AG09309 (cell line): ENCODE measurements around the gene DPYD.

Experiments used
- DNase-seq: peaks from one replicate; pipeline ENCODE4 v3.0.0-alpha.2; 2010; ENCODE audit warnings: low read depth
- H3K4me3 ChIP-seq: 2 replicates; pipeline ENCODE4 v1.5.1; 2011; ENCODE audit warnings: mild to moderate bottlenecking, low read depth, low read length, moderate library complexity; ENCODE audit not compliant: control insufficient read depth
- CTCF ChIP-seq: IDR thresholded peaks from 2 replicates; pipeline ENCODE4 v1.5.1; 2011; ENCODE audit warnings: mild to moderate bottlenecking, low read depth, low read length, inconsistent platforms; ENCODE audit not compliant: insufficient read depth, control insufficient read depth; ENCODE audit errors: missing control alignments

DPYD gene

GRCh38 chr1:97545446-97545845, 375.4 kb downstream of the DPYD start:
- no peak overlapping the region for H3K4me3 ChIP-seq
- DNase-seq = no peak
- no peak for TF ChIP-seq CTCF

GRCh38 chr1:97540346-97540888, 380.4 kb downstream of the DPYD start:
- H3K4me3 ChIP-seq = no peak overlapping the region
- DNase-seq = no peak
- no peak for TF ChIP-seq CTCF

- no peak for TF ChIP-seq CTCF
- DNase-seq = no peak
- no peak overlapping the region for H3K4me3 ChIP-seq
Measured at GRCh38 chr1:97538113-97538512, 382.7 kb downstream of the DPYD start.

- TF ChIP-seq CTCF = no peak
- H3K4me3 ChIP-seq = no peak overlapping the region
- no peak for DNase-seq
Measured at GRCh38 chr1:97533358-97533757, 387.5 kb downstream of the DPYD start.

- no peak overlapping the region for H3K4me3 ChIP-seq
- no peak for DNase-seq
- no peak for TF ChIP-seq CTCF
Measured at GRCh38 chr1:97529600-97529999, 391.2 kb downstream of the DPYD start.

GRCh38 chr1:97524211-97524610, 396.6 kb downstream of the DPYD start:
- no peak overlapping the region for H3K4me3 ChIP-seq
- DNase-seq = no peak
- TF ChIP-seq CTCF = no peak

- no peak overlapping the region for H3K4me3 ChIP-seq
- no peak for TF ChIP-seq CTCF
- DNase-seq = no peak
Measured at GRCh38 chr1:97516588-97516987, 404.2 kb downstream of the DPYD start.
